GM23338 (cell line): Measurements from ENCODE around the gene CABLES2.

ENCODE experiments used
- CTCF ChIP-seq, 2 experiments: fragments of 200-600 bp in 1 of 2; sonication (generic) in 1 of 2; conservative IDR thresholded peaks; 2 replicates each; pipeline versions ENCODE4 v1.5.1 to v1.6.1; 2016 to 2017; ENCODE audit warnings: antibody characterized with exemption in 2 of 2, low read depth in 2 of 2, mild to moderate bottlenecking in 2 of 2, moderate library complexity in 1 of 2
- ETS1 ChIP-seq: IDR thresholded peaks from 2 replicates; pipeline ENCODE4 v1.6.1; 2016; ENCODE audit warnings: antibody characterized with exemption
- EZH2 ChIP-seq: fragments of 200-600 bp; sonication (generic); IDR thresholded peaks from one replicate; pipeline ENCODE4 v1.8.0; 2017; ENCODE audit warnings: antibody characterized with exemption, mild to moderate bottlenecking, low read depth; ENCODE audit not compliant: unreplicated experiment
- NANOG ChIP-seq: IDR thresholded peaks from 2 replicates; pipeline ENCODE4 v1.6.1; 2016; ENCODE audit warnings: antibody characterized with exemption, borderline replicate concordance
- POLR2AphosphoS5 ChIP-seq: IDR thresholded peaks from 2 replicates; pipeline ENCODE4 v1.6.1; 2016; ENCODE audit warnings: antibody characterized with exemption, low read depth
- ZNF331 ChIP-seq: fragments of 250-450 bp; sonication (Bioruptor Pico); IDR thresholded peaks from 2 replicates; pipeline ENCODE4 v1.5.0; 2020; ENCODE audit warnings: low read depth, mild to moderate bottlenecking, moderate library complexity

GRCh38 chr20:62367633-62368391 lies 39.3 kb downstream of the CABLES2 start:
- TF ChIP-seq CTCF (conservative IDR thresholded peaks at IDR 0.05; ENCODE audit: low read depth in 2 of 2) = no peak
- no peak; the same call in 1 of the 2 replicates for TF ChIP-seq POLR2AphosphoS5
- TF ChIP-seq ZNF331 (CRISPR knock-in tag) = no peak
- TF ChIP-seq ETS1 = no peak
- TF ChIP-seq EZH2 = no peak
- no peak for TF ChIP-seq NANOG
